HepG2 (cell line): Measurements from ENCODE around the gene TRIM37. TPM values are rescaled to one million over a fixed set of nuclear protein-coding genes. Genes with fewer than 3 reads are reported as not detected.

Experiments used
- CAMTA2 ChIP-seq: sonication (generic); formaldehyde crosslinking; IDR thresholded peaks from 2 replicates; pipeline ENCODE4 v1.4.0; 2020; ENCODE audit warnings: mild to moderate bottlenecking, missing genetic modification reagents, borderline replicate concordance
- CCDC6 ChIP-seq: sonication (generic); formaldehyde crosslinking; IDR thresholded peaks from 2 replicates; pipeline ENCODE4 v1.8.1; 2022; ENCODE audit warnings: mild to moderate bottlenecking, missing genetic modification reagents, moderate library complexity
- CHD2 ChIP-seq: IDR thresholded peaks from 2 replicates; pipeline ENCODE4 v1.6.1; 2011; ENCODE audit warnings: low read depth, low read length, improper control_type of control experiment
- CREM ChIP-seq, 2 experiments: sonication (generic) in 1 of 2; formaldehyde crosslinking in 1 of 2; IDR thresholded peaks; 2 replicates each; pipeline versions ENCODE4 v1.4.0 to v1.6.1; 2016 to 2020; ENCODE audit warnings: antibody characterized with exemption in 1 of 2, mild to moderate bottlenecking in 1 of 2, missing genetic modification reagents in 1 of 2
- DNMT3B ChIP-seq: conservative IDR thresholded peaks from 2 replicates; pipeline ENCODE4 v1.6.1; 2016; ENCODE audit warnings: missing biosample characterization, control low read depth
- GATA4 ChIP-seq: sonication (generic); IDR thresholded peaks from 2 replicates; pipeline ENCODE4 v1.6.1; 2016; ENCODE audit warnings: antibody characterized with exemption, low read depth, borderline replicate concordance
- MTA1 ChIP-seq: sonication (generic); formaldehyde crosslinking; IDR thresholded peaks from 2 replicates; pipeline ENCODE4 v1.4.0; 2020; ENCODE audit warnings: missing genetic modification reagents, mild to moderate bottlenecking, borderline replicate concordance
- RFX5 ChIP-seq: IDR thresholded peaks from 2 replicates; pipeline ENCODE4 v1.6.1; 2011; ENCODE audit warnings: low read depth, low read length, improper control_type of control experiment
- ZBTB3 ChIP-seq: sonication (generic); formaldehyde crosslinking; IDR thresholded peaks from 2 replicates; pipeline ENCODE4 v1.4.0; 2020; ENCODE audit warnings: low read depth, mild to moderate bottlenecking, moderate library complexity, missing genetic modification reagents, borderline replicate concordance
- ZNF256 ChIP-seq: sonication (generic); formaldehyde crosslinking; conservative IDR thresholded peaks from 2 replicates; pipeline ENCODE4 v1.4.0; 2020; ENCODE audit warnings: missing genetic modification reagents
- ZNF264 ChIP-seq: sonication (generic); formaldehyde crosslinking; IDR thresholded peaks from 2 replicates; pipeline ENCODE4 v1.4.0; 2020; ENCODE audit warnings: missing genetic modification reagents
- ZNF343 ChIP-seq: sonication (generic); formaldehyde crosslinking; IDR thresholded peaks from 2 replicates; pipeline ENCODE4 v1.4.0; 2020; ENCODE audit warnings: mild to moderate bottlenecking, missing genetic modification reagents
- ZNF850 ChIP-seq: sonication (generic); formaldehyde crosslinking; conservative IDR thresholded peaks from 2 replicates; pipeline ENCODE4 v1.9.0; 2021; ENCODE audit warnings: mild to moderate bottlenecking, missing genetic modification reagents
- ZSCAN12 ChIP-seq: sonication (generic); formaldehyde crosslinking; IDR thresholded peaks from 2 replicates; pipeline ENCODE4 v1.9.0; 2021; ENCODE audit warnings: mild to moderate bottlenecking, missing genetic modification reagents
- polyA plus RNA-seq, 8 experiments: library from polyadenylated mRNA; depleted of rRNA in 3 of 8; stranded (reverse) in 7 of 8; unstranded in 1 of 8; fragments of >200 nt; fragmentation: Illumina TruSeq in 4 of 8; extraction: Trizol in 4 of 8; gene quantifications; 2 replicates each; pipeline versions ENCODE4 v1.2.1 to v1.2.3, GENCODE V29; 2011 to 2016; ENCODE audit warnings: low read depth in 4 of 8, missing spikeins in 1 of 8, mixed read lengths in 1 of 8; ENCODE audit not compliant: insufficient read depth in 1 of 8
- total RNA-seq, 5 experiments: library from RNA; depleted of rRNA; stranded (reverse); fragments of >200 nt; fragmentation: Illumina TruSeq; extraction: Trizol; gene quantifications; 2 replicates each; pipeline ENCODE4 v1.2.3, GENCODE V29; 2016; ENCODE audit warnings: low read depth in 1 of 5
- TF ChIP-seq, protein P1 (sequence below): sonication (generic); formaldehyde crosslinking; IDR thresholded peaks from 2 replicates; pipeline ENCODE4 v1.5.0; 2020; ENCODE audit warnings: mild to moderate bottlenecking, missing genetic modification reagents
- TF ChIP-seq, protein P2 (sequence below): sonication (generic); formaldehyde crosslinking; IDR thresholded peaks from 2 replicates; pipeline ENCODE4 v1.8.0; 2022; ENCODE audit warnings: missing genetic modification reagents, mild to moderate bottlenecking, inconsistent platforms, borderline replicate concordance
- TF ChIP-seq, protein P3 (sequence below): sonication (generic); formaldehyde crosslinking; IDR thresholded peaks from 2 replicates; pipeline ENCODE4 v1.8.0; 2022; ENCODE audit warnings: mild to moderate bottlenecking, missing genetic modification reagents, borderline replicate concordance
- TF ChIP-seq, protein P4 (sequence below): sonication (generic); formaldehyde crosslinking; IDR thresholded peaks from 2 replicates; pipeline ENCODE4 v1.4.0; 2020; ENCODE audit warnings: mild to moderate bottlenecking, missing genetic modification reagents
- TF ChIP-seq, protein P5 (sequence below): sonication (generic); formaldehyde crosslinking; IDR thresholded peaks from 2 replicates; pipeline ENCODE4 v1.5.0; 2020; ENCODE audit warnings: mild to moderate bottlenecking, missing genetic modification reagents, borderline replicate concordance

TRIM37 gene
- total and polyA plus RNA-seq, 2 of the 13 experiments (the other 11 are each of a cell fraction or from before 2014, with no cell fraction given), result 12.4 to 39.1 TPM

DNA sequence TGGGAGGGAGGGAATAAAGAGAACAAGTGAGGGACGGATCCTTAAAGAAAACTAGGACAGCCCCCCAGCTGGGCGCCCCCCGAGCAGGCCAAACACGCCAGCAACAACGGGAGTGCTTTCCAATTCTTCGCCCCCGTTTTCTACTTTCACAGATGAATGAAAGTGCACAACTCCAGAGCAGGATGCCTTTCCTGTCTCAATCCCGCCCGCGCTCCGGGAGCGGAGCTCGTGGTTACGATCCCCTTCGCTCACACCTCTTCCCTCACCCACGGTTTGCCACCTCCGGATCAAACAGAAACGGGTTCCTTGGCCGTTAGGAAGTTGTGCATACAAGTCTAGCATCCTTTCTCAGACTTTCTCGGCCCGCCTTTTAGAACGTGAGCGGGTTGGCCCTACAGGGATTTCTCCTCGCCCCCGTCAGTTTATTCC is 47.6 kb upstream of the TRIM37 start (continued):
- no peak for TF ChIP-seq ZNF256 (CRISPR knock-in tag)
- TF ChIP-seq, protein P1, sequence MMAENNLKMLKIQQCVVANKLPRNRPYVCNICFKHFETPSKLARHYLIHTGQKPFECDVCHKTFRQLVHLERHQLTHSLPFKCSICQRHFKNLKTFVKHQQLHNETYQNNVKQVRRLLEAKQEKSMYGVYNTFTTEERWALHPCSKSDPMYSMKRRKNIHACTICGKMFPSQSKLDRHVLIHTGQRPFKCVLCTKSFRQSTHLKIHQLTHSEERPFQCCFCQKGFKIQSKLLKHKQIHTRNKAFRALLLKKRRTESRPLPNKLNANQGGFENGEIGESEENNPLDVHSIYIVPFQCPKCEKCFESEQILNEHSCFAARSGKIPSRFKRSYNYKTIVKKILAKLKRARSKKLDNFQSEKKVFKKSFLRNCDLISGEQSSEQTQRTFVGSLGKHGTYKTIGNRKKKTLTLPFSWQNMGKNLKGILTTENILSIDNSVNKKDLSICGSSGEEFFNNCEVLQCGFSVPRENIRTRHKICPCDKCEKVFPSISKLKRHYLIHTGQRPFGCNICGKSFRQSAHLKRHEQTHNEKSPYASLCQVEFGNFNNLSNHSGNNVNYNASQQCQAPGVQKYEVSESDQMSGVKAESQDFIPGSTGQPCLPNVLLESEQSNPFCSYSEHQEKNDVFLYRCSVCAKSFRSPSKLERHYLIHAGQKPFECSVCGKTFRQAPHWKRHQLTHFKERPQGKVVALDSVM (CRISPR knock-in tag), result no peak
- no peak for TF ChIP-seq ZSCAN12
- no peak for TF ChIP-seq CHD2
- no peak for TF ChIP-seq ZNF264 (CRISPR knock-in tag)
- TF ChIP-seq, protein P2, sequence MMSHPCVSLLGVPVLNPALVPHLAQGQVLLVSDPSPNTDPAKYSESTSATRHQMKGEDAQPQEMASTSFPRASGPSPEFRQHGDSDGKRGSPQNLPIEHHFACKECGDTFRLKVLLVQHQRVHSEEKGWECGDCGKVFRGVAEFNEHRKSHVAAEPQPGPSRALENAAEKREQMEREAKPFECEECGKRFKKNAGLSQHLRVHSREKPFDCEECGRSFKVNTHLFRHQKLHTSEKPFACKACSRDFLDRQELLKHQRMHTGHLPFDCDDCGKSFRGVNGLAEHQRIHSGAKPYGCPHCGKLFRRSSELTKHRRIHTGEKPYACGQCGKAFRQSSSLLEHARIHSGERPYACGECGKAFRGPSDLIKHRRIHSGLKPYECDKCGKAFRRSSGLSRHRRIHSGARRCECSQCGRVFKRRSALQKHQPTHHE (CRISPR knock-in tag), result 0 out of 2 replicates have a peak, but pooled peaks have one; percentile 22
- TF ChIP-seq ZNF850 (CRISPR knock-in tag), result 0 out of 2 replicates have a peak, but pooled peaks have one; percentile 49
- 0 out of 2 replicates have a peak, but pooled peaks have one; percentile 36 for TF ChIP-seq ZNF343
- no peak for TF ChIP-seq CAMTA2 (CRISPR knock-in tag)
- TF ChIP-seq CCDC6, result no peak
- TF ChIP-seq, protein P3, sequence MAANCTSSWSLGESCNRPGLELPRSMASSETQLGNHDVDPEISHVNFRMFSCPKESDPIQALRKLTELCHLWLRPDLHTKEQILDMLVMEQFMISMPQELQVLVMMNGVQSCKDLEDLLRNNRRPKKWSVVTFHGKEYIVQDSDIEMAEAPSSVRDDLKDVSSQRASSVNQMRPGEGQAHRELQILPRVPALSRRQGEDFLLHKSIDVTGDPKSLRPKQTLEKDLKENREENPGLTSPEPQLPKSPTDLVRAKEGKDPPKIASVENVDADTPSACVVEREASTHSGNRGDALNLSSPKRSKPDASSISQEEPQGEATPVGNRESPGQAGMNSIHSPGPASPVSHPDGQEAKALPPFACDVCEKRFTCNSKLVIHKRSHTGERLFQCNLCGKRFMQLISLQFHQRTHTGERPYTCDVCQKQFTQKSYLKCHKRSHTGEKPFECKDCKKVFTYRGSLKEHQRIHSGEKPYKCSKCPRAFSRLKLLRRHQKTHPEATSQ (CRISPR knock-in tag), result no peak
- TF ChIP-seq, protein P4, sequence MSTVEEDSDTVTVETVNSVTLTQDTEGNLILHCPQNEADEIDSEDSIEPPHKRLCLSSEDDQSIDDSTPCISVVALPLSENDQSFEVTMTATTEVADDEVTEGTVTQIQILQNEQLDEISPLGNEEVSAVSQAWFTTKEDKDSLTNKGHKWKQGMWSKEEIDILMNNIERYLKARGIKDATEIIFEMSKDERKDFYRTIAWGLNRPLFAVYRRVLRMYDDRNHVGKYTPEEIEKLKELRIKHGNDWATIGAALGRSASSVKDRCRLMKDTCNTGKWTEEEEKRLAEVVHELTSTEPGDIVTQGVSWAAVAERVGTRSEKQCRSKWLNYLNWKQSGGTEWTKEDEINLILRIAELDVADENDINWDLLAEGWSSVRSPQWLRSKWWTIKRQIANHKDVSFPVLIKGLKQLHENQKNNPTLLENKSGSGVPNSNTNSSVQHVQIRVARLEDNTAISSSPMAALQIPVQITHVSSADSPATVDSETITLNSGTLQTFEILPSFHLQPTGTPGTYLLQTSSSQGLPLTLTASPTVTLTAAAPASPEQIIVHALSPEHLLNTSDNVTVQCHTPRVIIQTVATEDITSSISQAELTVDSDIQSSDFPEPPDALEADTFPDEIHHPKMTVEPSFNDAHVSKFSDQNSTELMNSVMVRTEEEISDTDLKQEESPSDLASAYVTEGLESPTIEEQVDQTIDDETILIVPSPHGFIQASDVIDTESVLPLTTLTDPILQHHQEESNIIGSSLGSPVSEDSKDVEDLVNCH, result no peak
- no peak for TF ChIP-seq GATA4
- TF ChIP-seq, protein P5, sequence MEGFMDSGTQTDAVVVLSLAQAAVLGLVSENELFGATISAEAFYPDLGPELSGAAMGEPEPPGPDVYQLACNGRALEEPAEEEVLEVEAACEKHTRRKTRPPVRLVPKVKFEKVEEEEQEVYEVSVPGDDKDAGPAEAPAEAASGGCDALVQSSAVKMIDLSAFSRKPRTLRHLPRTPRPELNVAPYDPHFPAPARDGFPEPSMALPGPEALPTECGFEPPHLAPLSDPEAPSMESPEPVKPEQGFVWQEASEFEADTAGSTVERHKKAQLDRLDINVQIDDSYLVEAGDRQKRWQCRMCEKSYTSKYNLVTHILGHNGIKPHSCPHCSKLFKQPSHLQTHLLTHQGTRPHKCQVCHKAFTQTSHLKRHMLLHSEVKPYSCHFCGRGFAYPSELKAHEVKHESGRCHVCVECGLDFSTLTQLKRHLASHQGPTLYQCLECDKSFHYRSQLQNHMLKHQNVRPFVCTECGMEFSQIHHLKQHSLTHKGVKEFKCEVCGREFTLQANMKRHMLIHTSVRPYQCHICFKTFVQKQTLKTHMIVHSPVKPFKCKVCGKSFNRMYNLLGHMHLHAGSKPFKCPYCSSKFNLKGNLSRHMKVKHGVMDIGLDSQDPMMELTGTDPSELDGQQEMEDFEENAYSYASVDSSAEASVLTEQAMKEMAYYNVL, result 0 out of 2 replicates have a peak, but pooled peaks have one; percentile 46
- TF ChIP-seq CREM (IDR thresholded peaks at IDR 0.05), result no peak
- no peak for TF ChIP-seq CREM (CRISPR knock-in tag; IDR thresholded peaks at IDR 0.05)
- no peak for TF ChIP-seq RFX5
- 0 out of 2 replicates have a peak, but pooled peaks have one; percentile 61 for TF ChIP-seq ZBTB3 (CRISPR knock-in tag)
- no peak for TF ChIP-seq DNMT3B (CRISPR knock-in tag)
- no peak for TF ChIP-seq MTA1 (CRISPR knock-in tag)
